Stomach (tissue), 4 donors: ENCODE data around the gene MTFP1.

Source experiments
- CTCF ChIP-seq, 7 experiments: fragments of 450-650 bp in 4 of 7; fragments of 200-600 bp in 3 of 7; sonication (generic) in 3 of 7; IDR thresholded peaks; one replicate each; pipeline ENCODE4 v1.5.1; 2016 to 2019; ENCODE audit warnings: antibody characterized with exemption in 7 of 7, control low read depth in 2 of 7, mild to moderate bottlenecking in 1 of 7
- EP300 ChIP-seq: sonication (generic); formaldehyde crosslinking; IDR thresholded peaks from one replicate; pipeline ENCODE4 v1.6.1; 2017; ENCODE audit warnings: antibody characterized with exemption
- POLR2A ChIP-seq, 4 donors: fragments of 450-650 bp; IDR thresholded peaks; one replicate each; pipeline ENCODE4 v1.6.1; 2016; ENCODE audit warnings: antibody characterized with exemption in 4 of 4, control low read depth in 2 of 4, mild to moderate bottlenecking in 1 of 4, moderate library complexity in 1 of 4
- POLR2AphosphoS5 ChIP-seq, 3 donors: sonication (generic); formaldehyde crosslinking; IDR thresholded peaks; one replicate each; pipeline ENCODE4 v1.6.1; 2016; ENCODE audit warnings: antibody characterized with exemption in 3 of 3

GRCh38 chr22:30453731-30454510, 28.4 kb downstream of the MTFP1 start:
- TF ChIP-seq CTCF (IDR thresholded peaks at IDR 0.05) (no peak), POLR2AphosphoS5 (IDR thresholded peaks at IDR 0.05) (no peak), POLR2A (IDR thresholded peaks at IDR 0.05) (no peak), EP300 (no peak)
